HCT116 (cell line): ENCODE measurements around the gene GALNT2. TPM values are rescaled to one million over a fixed set of nuclear protein-coding genes. Genes with fewer than 3 reads are reported as not detected.

Experiments used
- ATAC-seq: fragments of 200-7000 bp; cut with Tn5 transposase; 2 replicates; pipeline ENCODE4 v1.9.1; 2020; ENCODE audit warnings: mild to moderate bottlenecking, moderate library complexity
- BruUV-seq: library from RNA; stranded (reverse); fragments of 400-500 nt; replicated peaks from 2 replicates; lab custom pipeline; 2021; lab: Mats Ljungman, UMichigan
- CTCF ChIA-PET: fragments of 300-600 bp; sonication (Branson Sonifier 250); formaldehyde crosslinking; loops from one replicate; lab custom pipeline; 2021; ENCODE audit warnings: antibody characterized with exemption; lab: Charles Lee
- POLR2A ChIA-PET: fragments of 300-600, 350-600 bp; sonication (Branson Sonifier 250); formaldehyde crosslinking; loops from one replicate; lab custom pipeline; 2021; ENCODE audit warnings: antibody characterized with exemption; lab: Charles Lee
- RAD21 ChIA-PET, 2 experiments: fragments of 300-600 bp; sonication (Branson Sonifier 250); formaldehyde crosslinking; loops; one replicate each; lab custom pipeline; 2023; ENCODE audit warnings: low total read pairs in 2 of 2; ENCODE audit not compliant: uncharacterized antibody in 2 of 2, unreplicated experiment in 2 of 2, low non-redundant PET in 1 of 2; lab: Charles Lee
- DNase-seq: peaks from one replicate; pipeline ENCODE4 v3.0.0-alpha.2; 2010; ENCODE audit warnings: low read depth, low spot score
- H2AFZ ChIP-seq: fragments of 200-600 bp; shearing (Covaris generic), sonication (generic); 2 replicates; pipeline ENCODE4 v1.6.1; 2017; ENCODE audit warnings: low read depth, mixed run types, mixed read lengths, antibody characterized with exemption, low read length; ENCODE audit not compliant: poor library complexity, severe bottlenecking
- H3K27ac ChIP-seq: 2 replicates; pipeline ENCODE4 v1.5.1; 2012; ENCODE audit warnings: low read depth, low read length
- H3K27me3 ChIP-seq: fragments of 200-600 bp; sonication (generic); 2 replicates; pipeline ENCODE4 v1.6.1; 2016; ENCODE audit warnings: mixed run types, low read length, mixed read lengths; ENCODE audit not compliant: insufficient read depth
- H3K36me3 ChIP-seq, 2 experiments: fragments of 200-500 bp in 1 of 2; fragments of 200-600 bp in 1 of 2; sonication (Bioruptor generic) in 1 of 2; sonication (generic) in 1 of 2; 2 replicates each; pipeline versions ENCODE4 v1.5.1 to v1.6.1; 2014 to 2016; ENCODE audit warnings: low read length in 2 of 2, inconsistent platforms in 1 of 2, mixed read lengths in 1 of 2, mixed run types in 1 of 2; ENCODE audit not compliant: insufficient read depth in 2 of 2, control insufficient read depth in 1 of 2
- H3K4me1 ChIP-seq, 2 experiments: fragments of 200-600 bp in 1 of 2; sonication (generic) in 1 of 2; 2 replicates each; pipeline versions ENCODE4 v1.5.1 to v1.6.1; 2012 to 2017; ENCODE audit warnings: low read length in 2 of 2, inconsistent platforms in 1 of 2, mild to moderate bottlenecking in 1 of 2, mixed read lengths in 1 of 2, mixed run types in 1 of 2, moderate library complexity in 1 of 2; ENCODE audit not compliant: insufficient read depth in 2 of 2, control insufficient read depth in 1 of 2
- H3K4me2 ChIP-seq: fragments of 200-600 bp; sonication (generic); 2 replicates; pipeline ENCODE4 v1.6.1; 2017; ENCODE audit warnings: mixed run types, low read length, mixed read lengths
- H3K4me3 ChIP-seq, 2 experiments: fragments of 200-600 bp in 1 of 2; sonication (generic) in 1 of 2; replicated peaks in 1 of 2; 2 replicates each; pipeline ENCODE4 v1.5.1; 2011 to 2016; ENCODE audit warnings: low read length in 2 of 2, control low read depth in 1 of 2, low read depth in 1 of 2, mild to moderate bottlenecking in 1 of 2, mixed read lengths in 1 of 2, mixed run types in 1 of 2
- H3K79me2 ChIP-seq: fragments of 200-600 bp; sonication (generic); 2 replicates; pipeline ENCODE4 v1.6.1; 2017; ENCODE audit warnings: mild to moderate bottlenecking, mixed run types, low read length, moderate library complexity, mixed read lengths; ENCODE audit not compliant: insufficient read depth
- H3K9ac ChIP-seq: fragments of 200-600 bp; sonication (generic); 2 replicates; pipeline ENCODE4 v1.6.1; 2016; ENCODE audit warnings: low read length, mixed read lengths
- H3K9me2 ChIP-seq: fragments of 200-600 bp; sonication (generic), shearing (Covaris generic); 2 replicates; pipeline ENCODE4 v1.6.1; 2017; ENCODE audit warnings: mixed run types, mild to moderate bottlenecking, moderate library complexity; ENCODE audit not compliant: insufficient read depth
- H3K9me3 ChIP-seq, 2 experiments: fragments of 200-500 bp in 1 of 2; fragments of 200-600 bp in 1 of 2; sonication (Bioruptor generic) in 1 of 2; sonication (generic) in 1 of 2; 2 replicates each; pipeline ENCODE4 v1.6.1; 2014 to 2017; ENCODE audit warnings: low read length in 2 of 2, mixed read lengths in 2 of 2, inconsistent platforms in 1 of 2, low read depth in 1 of 2, mild to moderate bottlenecking in 1 of 2, mixed run types in 1 of 2, moderate library complexity in 1 of 2; ENCODE audit not compliant: control insufficient read depth in 1 of 2, insufficient read depth in 1 of 2
- H4K20me1 ChIP-seq: fragments of 200-600 bp; sonication (generic), shearing (Covaris generic); 2 replicates; pipeline ENCODE4 v1.6.1; 2017; ENCODE audit warnings: mixed run types, mild to moderate bottlenecking, moderate library complexity; ENCODE audit not compliant: insufficient read depth
- CBX3 ChIP-seq: IDR thresholded peaks from 2 replicates; pipeline ENCODE4 v1.6.1; 2012; ENCODE audit warnings: low read depth
- CEBPB ChIP-seq: IDR thresholded peaks from 2 replicates; pipeline ENCODE4 v1.6.1; 2012; ENCODE audit warnings: low read depth
- ELF1 ChIP-seq: IDR thresholded peaks from 2 replicates; pipeline ENCODE4 v1.6.1; 2012; ENCODE audit warnings: low read depth, borderline replicate concordance
- JUND ChIP-seq: IDR thresholded peaks from 2 replicates; pipeline ENCODE4 v1.6.1; 2012
- SIN3A ChIP-seq: IDR thresholded peaks from 2 replicates; pipeline ENCODE4 v1.6.1; 2012; ENCODE audit warnings: low read depth
- SP1 ChIP-seq: IDR thresholded peaks from 2 replicates; pipeline ENCODE4 v1.6.1; 2012; ENCODE audit warnings: low read depth
- SRF ChIP-seq: IDR thresholded peaks from 2 replicates; pipeline ENCODE4 v1.6.1; 2012; ENCODE audit warnings: low read depth
- YY1 ChIP-seq: IDR thresholded peaks from 2 replicates; pipeline ENCODE4 v1.6.1; 2011; ENCODE audit warnings: low read length, low read depth, moderate library complexity, mild to moderate bottlenecking; ENCODE audit not compliant: insufficient replicate concordance; ENCODE audit errors: extremely low read depth
- intact Hi-C: fragments of 100-400 bp; cut with micrococcal nuclease; formaldehyde crosslinking; loops from 2 replicates; pipeline ENCODE4 v1.10.0; 2022
- total RNA-seq: library from RNA; stranded (reverse); gene quantifications from one replicate; pipeline ENCODE4 v1.2.1, GENCODE V29; 2021; ENCODE audit not compliant: unreplicated experiment
- TF ChIP-seq, protein P1 (sequence below): IDR thresholded peaks from 2 replicates; pipeline ENCODE4 v1.6.1; 2012; ENCODE audit warnings: low read depth
- TF ChIP-seq, protein P2 (sequence below), 3 experiments: fragments of 200-600 bp in 1 of 3; sonication (generic) in 1 of 3; IDR thresholded peaks in 2 of 3; conservative IDR thresholded peaks in 1 of 3; 2 replicates each; pipeline ENCODE4 v1.5.1; 2012 to 2017; ENCODE audit warnings: low read depth in 2 of 3, low read length in 2 of 3, antibody characterized with exemption in 1 of 3, borderline replicate concordance in 1 of 3, control low read depth in 1 of 3, mild to moderate bottlenecking in 1 of 3, mixed read lengths in 1 of 3, mixed run types in 1 of 3, moderate library complexity in 1 of 3; ENCODE audit not compliant: insufficient read depth in 1 of 3
- TF ChIP-seq, protein P3 (sequence below): IDR thresholded peaks from 2 replicates; pipeline ENCODE4 v1.6.1; 2011; ENCODE audit warnings: mild to moderate bottlenecking, low read length, moderate library complexity; ENCODE audit not compliant: insufficient replicate concordance; ENCODE audit errors: extremely low read depth
- TF ChIP-seq, protein P4 (sequence below): IDR thresholded peaks from 2 replicates; pipeline ENCODE4 v1.6.1; 2012
- TF ChIP-seq, protein P5 (sequence below): IDR thresholded peaks from 2 replicates; pipeline ENCODE4 v1.6.1; 2012

GALNT2 gene
- total RNA-seq, 1 experiment from 2014 or later = 40.8 TPM

GRCh38 chr1:230321341-230321740, 254.3 kb downstream of the GALNT2 start:
- ATAC-seq = no peak
- Histone ChIP-seq H3K9me2 (no peaks in the 10 kb centered on the region), H3K4me3 (no peak overlapping the region), H3K4me2 (no peak overlapping the region), H3K9ac (no peak overlapping the region), H3K4me1 (no peaks in the 10 kb centered on the region), H3K36me3 (no peaks in the 10 kb centered on the region)
- intact Hi-C loops = no loop called here
- TF ChIP-seq ELF1 (no peak), CEBPB (no peak), JUND (no peak), SP1 (no peak), YY1 (no peak), CBX3 (no peak), SIN3A (no peak), SRF (no peak)
- TF ChIP-seq, protein P1, sequence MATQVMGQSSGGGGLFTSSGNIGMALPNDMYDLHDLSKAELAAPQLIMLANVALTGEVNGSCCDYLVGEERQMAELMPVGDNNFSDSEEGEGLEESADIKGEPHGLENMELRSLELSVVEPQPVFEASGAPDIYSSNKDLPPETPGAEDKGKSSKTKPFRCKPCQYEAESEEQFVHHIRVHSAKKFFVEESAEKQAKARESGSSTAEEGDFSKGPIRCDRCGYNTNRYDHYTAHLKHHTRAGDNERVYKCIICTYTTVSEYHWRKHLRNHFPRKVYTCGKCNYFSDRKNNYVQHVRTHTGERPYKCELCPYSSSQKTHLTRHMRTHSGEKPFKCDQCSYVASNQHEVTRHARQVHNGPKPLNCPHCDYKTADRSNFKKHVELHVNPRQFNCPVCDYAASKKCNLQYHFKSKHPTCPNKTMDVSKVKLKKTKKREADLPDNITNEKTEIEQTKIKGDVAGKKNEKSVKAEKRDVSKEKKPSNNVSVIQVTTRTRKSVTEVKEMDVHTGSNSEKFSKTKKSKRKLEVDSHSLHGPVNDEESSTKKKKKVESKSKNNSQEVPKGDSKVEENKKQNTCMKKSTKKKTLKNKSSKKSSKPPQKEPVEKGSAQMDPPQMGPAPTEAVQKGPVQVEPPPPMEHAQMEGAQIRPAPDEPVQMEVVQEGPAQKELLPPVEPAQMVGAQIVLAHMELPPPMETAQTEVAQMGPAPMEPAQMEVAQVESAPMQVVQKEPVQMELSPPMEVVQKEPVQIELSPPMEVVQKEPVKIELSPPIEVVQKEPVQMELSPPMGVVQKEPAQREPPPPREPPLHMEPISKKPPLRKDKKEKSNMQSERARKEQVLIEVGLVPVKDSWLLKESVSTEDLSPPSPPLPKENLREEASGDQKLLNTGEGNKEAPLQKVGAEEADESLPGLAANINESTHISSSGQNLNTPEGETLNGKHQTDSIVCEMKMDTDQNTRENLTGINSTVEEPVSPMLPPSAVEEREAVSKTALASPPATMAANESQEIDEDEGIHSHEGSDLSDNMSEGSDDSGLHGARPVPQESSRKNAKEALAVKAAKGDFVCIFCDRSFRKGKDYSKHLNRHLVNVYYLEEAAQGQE = no peak
- TF ChIP-seq, protein P2, sequence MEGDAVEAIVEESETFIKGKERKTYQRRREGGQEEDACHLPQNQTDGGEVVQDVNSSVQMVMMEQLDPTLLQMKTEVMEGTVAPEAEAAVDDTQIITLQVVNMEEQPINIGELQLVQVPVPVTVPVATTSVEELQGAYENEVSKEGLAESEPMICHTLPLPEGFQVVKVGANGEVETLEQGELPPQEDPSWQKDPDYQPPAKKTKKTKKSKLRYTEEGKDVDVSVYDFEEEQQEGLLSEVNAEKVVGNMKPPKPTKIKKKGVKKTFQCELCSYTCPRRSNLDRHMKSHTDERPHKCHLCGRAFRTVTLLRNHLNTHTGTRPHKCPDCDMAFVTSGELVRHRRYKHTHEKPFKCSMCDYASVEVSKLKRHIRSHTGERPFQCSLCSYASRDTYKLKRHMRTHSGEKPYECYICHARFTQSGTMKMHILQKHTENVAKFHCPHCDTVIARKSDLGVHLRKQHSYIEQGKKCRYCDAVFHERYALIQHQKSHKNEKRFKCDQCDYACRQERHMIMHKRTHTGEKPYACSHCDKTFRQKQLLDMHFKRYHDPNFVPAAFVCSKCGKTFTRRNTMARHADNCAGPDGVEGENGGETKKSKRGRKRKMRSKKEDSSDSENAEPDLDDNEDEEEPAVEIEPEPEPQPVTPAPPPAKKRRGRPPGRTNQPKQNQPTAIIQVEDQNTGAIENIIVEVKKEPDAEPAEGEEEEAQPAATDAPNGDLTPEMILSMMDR (IDR thresholded peaks at IDR 0.05 in 2 of 3, conservative IDR thresholded peaks at IDR 0.05 in 1 of 3; ENCODE audit: borderline replicate concordance in 1 of 3, insufficient read depth in 1 of 3, low read depth in 2 of 3, low read length in 2 of 3) = no peak
- TF ChIP-seq, protein P3, sequence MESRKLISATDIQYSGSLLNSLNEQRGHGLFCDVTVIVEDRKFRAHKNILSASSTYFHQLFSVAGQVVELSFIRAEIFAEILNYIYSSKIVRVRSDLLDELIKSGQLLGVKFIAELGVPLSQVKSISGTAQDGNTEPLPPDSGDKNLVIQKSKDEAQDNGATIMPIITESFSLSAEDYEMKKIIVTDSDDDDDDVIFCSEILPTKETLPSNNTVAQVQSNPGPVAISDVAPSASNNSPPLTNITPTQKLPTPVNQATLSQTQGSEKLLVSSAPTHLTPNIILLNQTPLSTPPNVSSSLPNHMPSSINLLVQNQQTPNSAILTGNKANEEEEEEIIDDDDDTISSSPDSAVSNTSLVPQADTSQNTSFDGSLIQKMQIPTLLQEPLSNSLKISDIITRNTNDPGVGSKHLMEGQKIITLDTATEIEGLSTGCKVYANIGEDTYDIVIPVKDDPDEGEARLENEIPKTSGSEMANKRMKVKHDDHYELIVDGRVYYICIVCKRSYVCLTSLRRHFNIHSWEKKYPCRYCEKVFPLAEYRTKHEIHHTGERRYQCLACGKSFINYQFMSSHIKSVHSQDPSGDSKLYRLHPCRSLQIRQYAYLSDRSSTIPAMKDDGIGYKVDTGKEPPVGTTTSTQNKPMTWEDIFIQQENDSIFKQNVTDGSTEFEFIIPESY = no peak
- TF ChIP-seq, protein P4, sequence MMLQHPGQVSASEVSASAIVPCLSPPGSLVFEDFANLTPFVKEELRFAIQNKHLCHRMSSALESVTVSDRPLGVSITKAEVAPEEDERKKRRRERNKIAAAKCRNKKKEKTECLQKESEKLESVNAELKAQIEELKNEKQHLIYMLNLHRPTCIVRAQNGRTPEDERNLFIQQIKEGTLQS = no peak
- TF ChIP-seq, protein P5, sequence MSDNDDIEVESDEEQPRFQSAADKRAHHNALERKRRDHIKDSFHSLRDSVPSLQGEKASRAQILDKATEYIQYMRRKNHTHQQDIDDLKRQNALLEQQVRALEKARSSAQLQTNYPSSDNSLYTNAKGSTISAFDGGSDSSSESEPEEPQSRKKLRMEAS = no peak
- TF ChIP-seq, all 23 proteins: peak for 0
- no TSS peak for BruUV-seq
- no peak for DNase-seq
- H2AFZ ChIP-seq = no peak overlapping the region
- H3K79me2 ChIP-seq = no peaks in the 10 kb centered on the region
- RAD21 ChIA-PET = no interaction called here
- no peak overlapping the region for H3K27ac ChIP-seq
- no peaks in the 10 kb centered on the region for H3K9me3 ChIP-seq
- H3K27me3 ChIP-seq = no peaks in the 10 kb centered on the region
- POLR2A ChIA-PET = no interaction called here
- CTCF ChIA-PET = no interaction called here
- no peaks in the 10 kb centered on the region for H4K20me1 ChIP-seq
